Large intestine (tissue), 3 donors: ENCODE measurements around the gene POP4. TPM values are rescaled to one million over a fixed set of nuclear protein-coding genes. Genes with fewer than 3 reads are reported as not detected.
A peak's percentile ranks its signal among the peaks of the same experiment; 100 is the strongest.

Experiments used
- DNase-seq, 2 donors: peaks; one replicate each; pipeline versions ENCODE4 v3.0.0 to v3.0.0-alpha.2; 2013
- H3K27ac ChIP-seq: one replicate; pipeline ENCODE4 v1.5.1; 2013; ENCODE audit warnings: low read length
- H3K27me3 ChIP-seq: 2 replicates; pipeline ENCODE4 v1.6.1; 2013; ENCODE audit warnings: low read length; ENCODE audit not compliant: control insufficient read depth, insufficient read depth
- H3K36me3 ChIP-seq: 2 replicates; pipeline ENCODE4 v1.6.1; 2013; ENCODE audit warnings: low read length; ENCODE audit not compliant: control insufficient read depth, insufficient read depth
- H3K4me1 ChIP-seq: one replicate; pipeline ENCODE4 v1.6.1; 2013; ENCODE audit warnings: low read length; ENCODE audit not compliant: control insufficient read depth, insufficient read depth
- H3K4me3 ChIP-seq: one replicate; pipeline ENCODE4 v1.5.1; 2013; ENCODE audit warnings: low read length
- H3K9me3 ChIP-seq: one replicate; pipeline ENCODE4 v1.6.1; 2013; ENCODE audit warnings: mild to moderate bottlenecking, low read depth, low read length, moderate library complexity; ENCODE audit not compliant: control insufficient read depth
- WGBS: methylation state at CpG from one replicate; pipeline ENCODE4 v1.1.5; 2013; ENCODE audit warnings: low lambda C conversion rate; ENCODE audit not compliant: insufficient coverage; 5-methylcytosine and 5-hydroxymethylcytosine counted together
- polyA plus RNA-seq: library from polyadenylated mRNA; unstranded; fragments of 120-200 nt; gene quantifications from one replicate; pipeline ENCODE4 v1.2.1, GENCODE V29; 2013

POP4 gene
- polyA plus RNA-seq, 1 donor: 60.7 TPM

DNA sequence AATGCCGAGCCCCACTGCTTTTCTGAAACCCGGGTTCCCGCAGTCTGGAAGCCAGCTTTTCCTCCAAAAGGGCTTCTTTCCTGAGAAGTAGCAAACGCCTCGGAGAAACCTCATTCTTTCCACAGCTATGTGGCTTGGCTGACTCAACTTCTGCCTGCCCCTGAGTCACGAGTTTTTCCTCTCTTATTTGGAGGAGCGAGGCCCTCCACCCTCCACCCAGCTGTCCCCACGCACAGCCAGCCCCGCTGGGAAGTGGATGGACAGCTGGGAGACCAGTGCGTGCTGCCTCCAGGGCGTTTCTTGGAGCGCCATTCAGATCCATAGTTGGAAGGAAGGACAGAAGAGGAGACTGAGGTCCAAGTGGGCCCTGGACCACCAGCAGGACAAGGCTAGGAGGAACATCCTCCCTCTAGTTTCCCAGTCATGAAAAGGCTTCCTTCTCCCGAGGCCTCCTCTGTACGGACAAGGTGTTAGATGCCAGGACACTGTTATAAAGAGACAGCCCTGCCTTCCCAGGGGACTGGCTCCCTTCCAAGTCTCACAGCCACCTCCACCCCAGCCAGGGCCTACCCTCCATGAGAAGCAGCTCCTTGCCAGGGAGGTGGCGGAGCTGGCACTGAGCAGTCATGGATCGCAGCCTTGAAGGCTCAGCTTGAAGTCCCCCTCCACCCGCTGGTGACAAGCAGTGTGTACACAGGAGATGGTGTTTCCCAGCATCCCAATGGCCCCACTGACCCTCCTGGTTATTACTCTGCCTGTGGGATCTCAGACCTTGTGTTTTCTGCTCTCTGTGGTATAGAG is 56.7 kb downstream of the POP4 start:
- DNase-seq: peak in 1 of 2 donors; percentile 30
- no peak overlapping the region for H3K27ac ChIP-seq
- no peak overlapping the region for H3K4me3 ChIP-seq
- peaks cover 17% of the 10 kb centered on the region for H3K27me3 ChIP-seq
- no CpG with 5 or more reads among the region's 17 CpGs for WGBS
- no peaks in the 10 kb centered on the region for H3K36me3 ChIP-seq
- no peaks in the 10 kb centered on the region for H3K9me3 ChIP-seq
- H3K4me1 ChIP-seq: peaks cover 14% of the 10 kb centered on the region

DNA sequence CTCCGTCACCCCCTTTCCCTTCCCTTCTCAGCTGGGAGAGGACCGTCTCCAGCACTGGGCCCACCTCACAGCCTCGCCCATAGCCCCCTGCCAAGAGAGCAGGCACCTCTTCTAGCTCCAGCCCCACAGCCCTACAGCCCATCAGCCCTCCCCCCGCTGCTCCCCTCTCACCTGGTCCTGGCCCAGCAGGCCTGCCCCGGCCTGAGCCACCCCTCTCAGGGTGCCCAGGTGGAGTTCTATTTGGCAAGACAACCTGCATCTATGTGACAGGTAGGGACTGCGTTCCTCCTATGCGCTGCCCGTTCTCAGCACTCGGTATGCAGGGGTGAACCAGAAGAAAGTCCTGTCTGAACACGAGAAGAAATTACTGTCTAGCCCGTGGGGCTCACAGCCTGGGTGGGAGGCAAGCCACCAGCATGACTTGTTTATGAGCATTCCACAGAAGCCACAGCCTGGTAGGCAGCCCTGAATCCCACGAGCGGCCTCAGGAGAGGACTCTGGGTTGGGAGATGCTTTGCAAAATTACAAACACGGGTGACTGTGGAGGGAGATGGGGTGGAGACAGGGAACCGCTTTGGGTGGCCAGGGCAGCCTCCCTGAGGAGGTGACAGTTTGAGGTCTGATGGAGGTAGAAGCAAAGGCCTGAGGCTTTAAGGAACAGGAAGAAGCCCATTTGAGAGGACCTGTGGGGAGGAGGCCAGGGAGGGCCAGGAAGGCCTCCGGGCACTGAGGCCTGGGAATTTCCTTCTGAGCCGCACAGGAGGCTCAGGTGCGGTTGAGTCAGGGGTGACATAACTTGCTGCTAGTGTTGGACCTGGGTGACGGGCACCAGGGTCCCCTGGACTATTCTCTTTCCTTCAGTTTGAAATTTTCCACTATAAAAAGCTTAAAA is 58.0 kb downstream of the POP4 start:
- H3K4me3 ChIP-seq: no peak overlapping the region

DNA sequence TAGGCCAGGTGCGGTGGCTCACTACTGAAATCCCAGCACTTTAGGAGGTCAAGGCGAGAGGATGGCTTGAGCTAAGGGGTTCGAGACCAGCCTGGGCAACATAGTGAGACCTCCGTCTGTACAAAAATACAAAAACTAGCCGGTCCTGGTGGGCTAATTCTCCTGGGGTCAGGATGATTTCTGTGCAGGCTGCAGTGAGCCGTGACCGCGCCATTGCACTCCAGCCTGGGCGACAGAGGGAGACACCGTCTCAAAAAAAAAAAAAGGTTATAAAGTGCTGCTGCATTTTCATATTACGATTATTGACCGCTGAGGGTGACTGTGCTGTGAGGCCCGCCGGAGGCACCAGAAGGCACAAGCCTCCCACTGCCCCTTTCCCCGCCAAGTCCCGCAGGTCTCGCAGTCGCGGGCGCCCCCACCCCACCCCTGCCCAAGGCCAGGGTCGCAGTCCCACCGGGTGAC is 58.7 kb downstream of the POP4 start:
- peaks cover 14% of the 10 kb centered on the region for H3K4me1 ChIP-seq
- no CpG with 5 or more reads among the region's 22 CpGs for WGBS
- H3K9me3 ChIP-seq: no peaks in the 10 kb centered on the region
- H3K27me3 ChIP-seq: peaks cover 17% of the 10 kb centered on the region
- no peak for DNase-seq
- peak overlapping the region; percentile 24 for H3K4me3 ChIP-seq
- H3K27ac ChIP-seq: no peak overlapping the region
- H3K36me3 ChIP-seq: no peaks in the 10 kb centered on the region

More for the DNA sequence above, 58.0 kb downstream of the POP4 start:
- no peak for DNase-seq
- Histone ChIP-seq H3K9me3 (no peaks in the 10 kb centered on the region), H3K27ac (no peak overlapping the region), H3K36me3 (no peaks in the 10 kb centered on the region), H3K4me1 (peaks cover 14% of the 10 kb centered on the region), H3K27me3 (peaks cover 17% of the 10 kb centered on the region)
- WGBS: 73% methylated on average over 2 of the region's 19 CpGs

DNA sequence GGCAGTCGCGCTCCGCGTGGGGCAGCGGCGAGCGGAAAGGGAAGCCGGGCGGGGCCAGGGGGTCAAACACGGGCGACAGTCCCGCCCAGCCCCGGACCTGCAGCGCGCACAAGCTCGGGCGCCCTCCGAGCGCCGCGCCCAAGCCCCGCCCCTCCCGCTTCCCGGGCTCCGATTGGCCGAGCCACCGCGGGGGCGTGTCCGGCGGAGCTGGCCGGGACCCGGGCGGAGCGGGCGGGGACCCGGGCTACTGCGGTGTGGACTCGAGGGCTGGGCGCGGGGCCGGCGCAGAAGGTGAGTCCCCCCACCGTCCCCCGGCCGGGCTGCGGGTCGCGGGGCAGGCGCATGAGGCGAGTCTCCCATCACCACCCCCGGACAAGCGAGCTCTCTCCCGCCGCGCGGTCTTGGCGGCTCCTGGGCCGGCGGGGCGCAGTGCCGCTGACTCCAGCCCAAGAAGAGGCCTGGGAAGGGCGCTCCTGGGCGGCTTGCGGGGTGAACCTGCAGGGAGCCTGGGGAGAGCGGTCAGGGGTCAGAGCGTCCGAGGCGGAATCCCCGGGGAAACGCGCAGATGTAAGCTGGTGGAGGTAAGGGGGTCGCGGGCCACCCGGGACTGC is 59.2 kb downstream of the POP4 start, which contains the start of gene PLEKHF1:
Gene PLEKHF1, plus strand, starts transcription at position 247 of the 611 bp plus-strand sequence. CDS start 8,379 bp downstream, outside the sequence.
- Histone ChIP-seq H3K27me3 (peaks cover 17% of the 10 kb centered on the region), H3K9me3 (no peaks in the 10 kb centered on the region), H3K4me3 (peak within 1 kb of the TSS; percentile 49), H3K36me3 (no peaks in the 10 kb centered on the region), H3K4me1 (peaks cover 14% of the 10 kb centered on the region), H3K27ac (no peak within 1 kb of the TSS)
- WGBS: no CpG with 5 or more reads among the region's 75 CpGs
- DNase-seq: peak; percentile 74 to 84

DNA sequence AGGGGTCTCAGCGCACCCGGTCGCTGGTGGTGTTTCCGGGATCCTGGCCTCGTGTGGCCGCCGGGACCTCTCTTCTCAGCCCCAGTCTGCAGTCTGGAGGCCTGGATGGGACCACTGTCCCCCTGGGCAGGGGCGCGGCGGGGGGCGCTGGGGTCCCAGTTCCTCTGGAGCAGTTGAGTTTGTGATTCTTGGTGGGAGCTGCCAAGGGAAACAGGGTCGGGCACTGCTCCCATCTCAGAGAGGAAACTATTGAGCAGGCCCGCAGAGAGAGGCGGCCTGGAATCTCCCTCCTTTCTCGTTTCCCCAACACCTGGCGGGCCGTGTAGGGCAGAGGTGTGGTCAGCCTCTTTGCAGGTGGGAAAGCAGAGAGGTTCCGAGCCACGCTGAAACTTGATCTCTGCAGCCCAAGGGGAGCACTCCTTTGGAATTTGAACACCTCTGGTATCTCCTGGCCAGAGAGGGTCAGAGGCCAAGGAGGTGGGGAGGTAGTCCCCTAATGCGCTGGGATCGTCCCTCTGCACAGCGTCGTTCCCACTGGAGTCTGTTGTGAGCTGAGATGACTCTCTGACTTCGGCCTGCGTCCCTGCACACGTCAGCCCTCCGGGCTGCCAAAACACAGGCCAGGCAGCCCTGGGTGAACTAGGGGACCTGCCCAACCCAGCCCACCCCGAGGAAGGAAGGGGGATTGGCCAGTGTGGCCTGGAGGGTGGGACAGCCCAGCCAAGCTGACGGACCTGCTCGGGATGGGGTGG is 59.9 kb downstream of the POP4 start:
- Histone ChIP-seq H3K4me1 (peaks cover 14% of the 10 kb centered on the region), H3K27me3 (peaks cover 12% of the 10 kb centered on the region), H3K4me3 (peak overlapping the region; percentile 49), H3K9me3 (no peaks in the 10 kb centered on the region), H3K36me3 (no peaks in the 10 kb centered on the region), H3K27ac (peak overlapping the region; percentile 21)
- WGBS: no CpG with 5 or more reads among the region's 30 CpGs
- DNase-seq: peak in 1 of 2 donors; percentile 34

Other genes with a start within 250 kb of the POP4 start
- gene VSTM2B, start 80.3 kb upstream of the POP4 start, polyA plus RNA-seq: 8.3 TPM
- gene PLEKHF1, start 59.2 kb downstream of the POP4 start, polyA plus RNA-seq: 2.5 TPM
- gene C19orf12, start 109.0 kb downstream of the POP4 start, polyA plus RNA-seq: 26.5 TPM
- 6.4 TPM for gene CCNE1, start 205.7 kb downstream of the POP4 start, polyA plus RNA-seq